NT2/D1 (cell line): Measurements from ENCODE around the gene NAV1.

Experiments
- DNase-seq: peaks from one replicate; pipeline ENCODE4 v3.0.0-alpha.2; 2011; ENCODE audit warnings: low read depth, low spot score
- H3K27me3 ChIP-seq: 2 replicates; pipeline ENCODE4 v1.6.0; 2011; ENCODE audit warnings: mild to moderate bottlenecking; ENCODE audit not compliant: insufficient read length, insufficient read depth
- H3K36me3 ChIP-seq: 2 replicates; pipeline ENCODE4 v1.6.1; 2011; ENCODE audit warnings: mild to moderate bottlenecking, low read length, mixed read lengths; ENCODE audit not compliant: insufficient read depth, insufficient read length
- H3K4me1 ChIP-seq: 2 replicates; pipeline ENCODE4 v1.5.1; 2011; ENCODE audit not compliant: insufficient read depth, insufficient read length
- H3K4me3 ChIP-seq: 2 replicates; pipeline ENCODE4 v1.5.1; 2011; ENCODE audit warnings: low read depth; ENCODE audit not compliant: insufficient read length
- H3K9ac ChIP-seq: 2 replicates; pipeline ENCODE4 v1.6.0; 2011; ENCODE audit warnings: low read depth; ENCODE audit not compliant: insufficient read length
- H3K9me3 ChIP-seq: 2 replicates; pipeline ENCODE4 v1.5.1; 2011; ENCODE audit warnings: mild to moderate bottlenecking, low read length; ENCODE audit not compliant: insufficient read depth
- SUZ12 ChIP-seq: IDR thresholded peaks from 2 replicates; pipeline ENCODE4 v1.6.1; 2011; ENCODE audit not compliant: insufficient read length, insufficient read depth; ENCODE audit errors: extremely low read depth
- YY1 ChIP-seq: IDR thresholded peaks from 2 replicates; pipeline ENCODE4 v1.6.1; 2011; ENCODE audit not compliant: insufficient read length, insufficient read depth
- ZNF274 ChIP-seq: IDR thresholded peaks from 2 replicates; pipeline ENCODE4 v1.6.1; 2011; ENCODE audit warnings: mild to moderate bottlenecking, low read depth, low read length

Gene NAV1

DNA sequence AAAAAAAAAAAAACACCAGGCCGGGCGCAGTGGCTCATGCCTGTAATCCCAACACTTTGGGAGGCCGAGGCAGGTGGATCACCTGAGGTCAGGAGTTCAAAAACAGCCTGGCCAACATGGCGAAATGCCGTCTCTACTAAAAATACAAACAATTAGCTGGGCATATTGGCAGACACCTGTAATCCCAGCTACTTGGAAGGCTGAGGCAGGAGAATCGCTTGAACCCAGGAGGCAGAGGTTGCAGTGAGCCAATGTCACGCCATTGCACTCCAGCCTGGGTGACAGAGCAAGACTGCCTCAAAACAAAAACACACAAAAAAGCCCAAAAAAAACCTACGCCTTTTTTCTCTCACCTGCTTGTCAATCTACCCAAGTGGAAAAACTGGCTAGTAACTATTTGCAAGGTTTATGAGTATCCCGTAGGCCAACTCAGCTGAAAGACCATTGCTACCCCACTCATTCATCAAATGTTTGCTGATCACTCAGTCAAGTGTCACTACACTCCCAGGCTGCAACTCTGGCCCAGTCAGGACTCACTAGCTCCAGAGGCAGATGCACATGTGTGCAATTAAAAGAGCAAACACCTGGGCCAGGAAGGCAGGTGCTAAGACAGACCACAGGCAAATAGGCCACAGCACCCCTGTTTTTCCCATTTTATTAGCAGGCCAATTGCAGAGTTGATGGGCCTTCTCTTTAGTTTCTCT is 34.0 kb upstream of the NAV1 start:
- H3K9me3 ChIP-seq: no peaks in the 10 kb centered on the region
- H3K4me3 ChIP-seq: no peak overlapping the region
- H3K9ac ChIP-seq: peak overlapping the region; percentile 12

DNA sequence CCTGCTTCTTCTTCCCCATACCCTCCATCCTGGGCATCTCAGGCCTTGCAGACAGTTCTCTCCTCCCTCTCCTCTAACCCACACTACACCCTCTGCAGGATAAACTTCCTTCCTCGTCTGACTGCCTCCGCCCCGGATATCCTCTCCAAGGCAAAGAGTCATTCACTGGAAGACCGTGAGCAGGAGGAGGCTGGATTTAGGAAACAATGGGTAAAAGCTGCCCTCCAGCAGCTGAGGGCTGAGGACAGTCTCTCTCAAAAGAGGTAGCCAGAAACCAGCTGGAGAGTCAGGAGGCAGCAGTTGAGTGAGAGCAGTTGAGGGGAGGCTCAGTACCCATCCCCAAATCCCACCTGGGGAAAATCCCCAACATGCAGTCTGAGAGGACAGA is 33.4 kb upstream of the NAV1 start:
- TF ChIP-seq SUZ12 (no peak), YY1 (no peak), ZNF274 (no peak)
- Histone ChIP-seq H3K4me1 (peaks cover 24% of the 10 kb centered on the region), H3K4me3 (no peak overlapping the region), H3K27me3 (peaks cover 4% of the 10 kb centered on the region), H3K36me3 (no peaks in the 10 kb centered on the region), H3K9ac (peak overlapping the region; percentile 45), H3K9me3 (no peaks in the 10 kb centered on the region)
- DNase-seq: peak; percentile 68

More for the DNA sequence above, 34.0 kb upstream of the NAV1 start:
- Histone ChIP-seq H3K27me3 (peaks cover 4% of the 10 kb centered on the region), H3K36me3 (no peaks in the 10 kb centered on the region), H3K4me1 (peaks cover 27% of the 10 kb centered on the region)
- DNase-seq: no peak
- TF ChIP-seq SUZ12 (no peak), YY1 (no peak), ZNF274 (no peak)

DNA sequence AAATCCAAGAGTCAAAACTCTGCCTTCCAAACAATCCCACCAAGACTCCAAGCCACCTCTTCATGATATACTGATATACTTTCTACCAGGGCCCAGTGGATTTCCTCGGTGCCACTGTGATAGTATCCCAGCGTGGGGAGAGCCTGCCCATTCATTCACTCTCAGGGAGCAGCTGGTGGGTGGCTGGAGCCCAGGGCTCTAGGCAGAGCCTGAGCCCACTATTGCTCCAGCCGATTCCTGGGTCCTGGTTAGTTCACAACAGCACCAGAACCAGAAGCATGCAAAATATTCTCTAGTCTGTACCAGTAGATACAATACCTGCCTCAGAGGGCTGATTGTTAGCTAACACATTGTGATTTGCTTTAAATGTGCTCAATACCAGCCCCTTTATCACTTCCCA is 32.8 kb upstream of the NAV1 start:
- Histone ChIP-seq H3K9ac (peak overlapping the region; percentile 45), H3K9me3 (no peaks in the 10 kb centered on the region), H3K36me3 (no peaks in the 10 kb centered on the region), H3K4me1 (peaks cover 19% of the 10 kb centered on the region), H3K27me3 (peaks cover 4% of the 10 kb centered on the region), H3K4me3 (peak overlapping the region; percentile 32)
- no peak for TF ChIP-seq ZNF274
- no peak for TF ChIP-seq SUZ12
- no peak for TF ChIP-seq YY1
- no peak for DNase-seq

DNA sequence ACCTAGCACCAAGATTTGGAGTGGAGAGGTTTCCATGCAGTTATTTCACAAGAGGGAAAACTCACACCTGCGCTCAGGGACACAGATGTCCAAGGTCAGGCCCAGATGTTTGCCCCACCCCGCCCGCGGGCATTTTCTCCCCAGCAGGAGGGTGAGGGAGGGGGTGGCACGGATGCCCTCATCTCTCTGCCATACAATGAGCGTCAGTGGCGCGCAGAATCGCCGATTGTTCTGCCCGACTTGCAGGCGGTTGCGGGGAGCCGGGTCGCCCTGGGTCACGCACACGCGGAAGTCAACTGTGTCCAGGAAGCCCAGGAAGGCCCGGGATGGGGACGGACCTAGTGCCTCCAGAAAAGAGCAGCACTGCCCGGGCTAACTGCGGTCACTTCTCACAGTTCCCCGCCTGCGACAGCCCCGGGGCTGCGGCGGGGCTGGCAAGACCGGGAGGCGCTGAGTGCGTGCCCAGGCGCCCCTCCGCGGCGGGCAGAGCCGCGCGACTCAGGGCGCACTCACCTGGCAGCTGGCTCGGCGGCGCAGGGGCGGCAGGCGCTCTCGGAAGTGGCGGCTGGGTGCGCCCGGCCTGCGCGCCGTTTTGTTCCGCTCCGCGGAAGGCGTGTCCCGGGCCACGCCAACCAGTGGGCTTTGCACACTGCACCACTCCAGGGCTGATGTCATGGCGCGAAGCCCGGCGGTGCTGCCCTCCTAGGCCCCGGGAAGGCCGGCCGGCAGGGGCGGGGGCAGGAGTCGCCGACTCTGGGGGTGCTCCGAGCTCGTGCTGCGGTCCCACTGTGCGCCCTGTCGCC is 32.2 kb upstream of the NAV1 start, which contains the start of gene CSRP1:
TSS of gene CSRP1 (minus strand) at position 567 of the 803 bp plus-strand sequence. CDS start 10,820 bp downstream, outside the sequence.
- no peak for TF ChIP-seq ZNF274
- no peak for TF ChIP-seq YY1
- TF ChIP-seq SUZ12: no peak
- Histone ChIP-seq H3K9me3 (no peaks in the 10 kb centered on the region), H3K9ac (peak within 1 kb of the TSS; percentile 47), H3K36me3 (no peaks in the 10 kb centered on the region), H3K4me1 (peaks cover 18% of the 10 kb centered on the region), H3K27me3 (peaks cover 4% of the 10 kb centered on the region), H3K4me3 (peak within 1 kb of the TSS; percentile 32)
- DNase-seq: no peak

DNA sequence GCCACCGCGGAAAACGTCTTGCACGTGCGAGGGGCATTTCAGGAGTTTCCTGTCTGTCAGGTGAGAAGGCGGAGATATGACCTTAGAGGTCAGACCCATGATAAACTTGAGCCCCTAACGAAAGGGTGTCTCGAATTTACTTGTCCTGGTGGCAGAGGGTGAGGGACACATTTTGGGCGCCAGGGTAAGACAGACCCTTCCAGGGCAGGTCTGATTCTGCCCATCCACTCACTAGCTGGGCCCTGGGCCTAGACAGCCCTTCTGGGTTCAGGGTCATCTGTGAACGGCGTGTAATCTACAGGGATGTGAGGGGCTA is 31.6 kb upstream of the NAV1 start:
- Histone ChIP-seq H3K9ac (peak overlapping the region; percentile 47), H3K9me3 (no peaks in the 10 kb centered on the region), H3K4me3 (peak overlapping the region; percentile 32), H3K4me1 (peaks cover 15% of the 10 kb centered on the region), H3K36me3 (no peaks in the 10 kb centered on the region), H3K27me3 (peaks cover 4% of the 10 kb centered on the region)
- DNase-seq: no peak
- TF ChIP-seq SUZ12 (no peak), ZNF274 (no peak), YY1 (no peak)

DNA sequence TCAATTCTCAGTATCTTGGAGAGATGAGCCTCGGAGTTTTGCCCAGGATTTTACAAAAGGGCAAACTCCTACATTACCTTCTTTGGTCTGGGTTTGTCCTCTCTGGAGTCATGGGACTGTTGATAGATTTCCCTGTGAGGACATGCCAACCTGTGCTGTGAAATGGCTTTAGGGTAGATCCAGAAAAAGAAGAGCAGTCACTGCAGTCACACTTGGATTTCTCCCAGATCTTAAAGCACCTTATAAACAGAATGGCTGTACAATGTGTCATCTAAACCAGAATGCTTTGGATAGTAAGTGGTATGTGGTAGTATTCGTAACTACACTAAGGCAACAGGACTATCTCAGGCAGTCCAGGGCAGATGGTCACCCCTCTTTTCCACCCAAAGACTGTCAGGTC is 30.1 kb upstream of the NAV1 start:
- no peak overlapping the region for H3K4me3 ChIP-seq
- no peak for DNase-seq
- H3K9ac ChIP-seq: no peak overlapping the region
- no peaks in the 10 kb centered on the region for H3K36me3 ChIP-seq
- H3K27me3 ChIP-seq: peaks cover 4% of the 10 kb centered on the region
- peaks cover 11% of the 10 kb centered on the region for H3K4me1 ChIP-seq
- no peaks in the 10 kb centered on the region for H3K9me3 ChIP-seq
- no peak for TF ChIP-seq YY1

DNA sequence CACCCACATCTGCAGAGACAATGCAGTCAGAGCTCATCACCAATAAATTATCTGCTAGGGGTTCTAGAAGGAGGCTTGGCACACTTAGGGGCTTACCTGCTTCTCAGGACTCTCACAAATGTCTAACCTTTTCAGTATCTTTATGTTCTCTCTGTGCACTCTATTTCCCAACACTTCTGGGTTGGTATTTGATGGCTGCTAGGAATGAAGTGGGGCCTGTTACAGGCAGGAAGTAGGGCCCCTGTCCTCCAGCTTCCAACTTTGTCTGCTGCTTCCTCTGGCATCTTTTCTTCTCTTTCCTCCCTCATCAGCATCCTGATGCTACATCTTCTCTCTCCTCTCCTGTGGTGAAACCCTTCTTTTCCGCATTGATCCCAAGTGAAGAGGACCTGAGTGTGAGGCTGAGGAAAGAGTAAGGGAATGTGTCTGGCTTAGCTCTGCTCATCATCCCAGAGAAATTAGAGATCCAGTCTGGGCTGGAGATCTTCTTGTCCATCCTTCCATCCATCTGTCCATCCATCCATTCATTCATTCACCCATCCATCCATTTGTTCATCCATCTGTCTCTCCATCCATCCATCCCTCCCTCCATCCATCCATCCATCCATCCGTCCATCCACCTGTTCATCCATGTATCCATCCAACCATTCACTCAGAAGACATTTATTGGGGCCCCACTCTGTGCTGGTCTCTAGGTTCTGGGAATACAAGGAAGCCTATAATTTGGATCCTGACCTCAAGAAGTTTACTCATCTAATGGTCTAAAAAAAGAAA is 29.1 kb upstream of the NAV1 start:
- no peaks in the 10 kb centered on the region for H3K9me3 ChIP-seq
- DNase-seq: no peak

More for the DNA sequence above, 29.1 kb upstream of the NAV1 start:
- H3K9ac ChIP-seq: no peak overlapping the region
- peaks cover 11% of the 10 kb centered on the region for H3K4me1 ChIP-seq
- H3K4me3 ChIP-seq: no peak overlapping the region
- peaks cover 4% of the 10 kb centered on the region for H3K27me3 ChIP-seq
- no peaks in the 10 kb centered on the region for H3K36me3 ChIP-seq
- TF ChIP-seq YY1 (no peak), SUZ12 (no peak), ZNF274 (no peak)
